GM12801 (cell line): ENCODE results near the gene OR7G1.

Experiments
- CTCF ChIP-seq: IDR thresholded peaks from one replicate; pipeline ENCODE4 v1.5.1; 2011; ENCODE audit warnings: control low read depth; ENCODE audit not compliant: insufficient read length; ENCODE audit errors: extremely low read depth

OR7G1 gene

DNA sequence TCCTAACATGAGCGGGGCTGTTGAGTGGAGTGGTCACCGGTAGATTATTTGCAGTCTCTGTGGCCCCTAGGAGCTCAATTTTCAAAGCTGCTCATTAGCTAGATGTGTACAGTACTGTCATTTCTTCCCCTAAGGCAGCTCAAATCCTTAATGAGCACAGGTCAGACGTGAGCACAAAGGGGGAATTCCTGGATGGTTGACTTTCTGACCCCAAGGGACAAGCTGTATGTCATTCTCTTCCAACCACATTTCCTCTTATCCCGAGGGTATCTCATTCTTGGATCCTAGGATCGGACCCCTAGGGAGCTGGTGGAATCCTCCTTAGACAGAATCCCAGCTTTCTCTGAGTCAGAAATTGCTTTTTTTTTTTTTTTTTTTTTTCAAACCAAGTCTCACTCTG lies 16.9 kb upstream of the OR7G1 start:
- no peak for TF ChIP-seq CTCF

- no peak for TF ChIP-seq CTCF
Observed at GRCh38 chr19:9130965-9131364, 15.4 kb upstream of the OR7G1 start.

- TF ChIP-seq CTCF: no peak
Observed at GRCh38 chr19:9128171-9128570, 12.6 kb upstream of the OR7G1 start.

DNA sequence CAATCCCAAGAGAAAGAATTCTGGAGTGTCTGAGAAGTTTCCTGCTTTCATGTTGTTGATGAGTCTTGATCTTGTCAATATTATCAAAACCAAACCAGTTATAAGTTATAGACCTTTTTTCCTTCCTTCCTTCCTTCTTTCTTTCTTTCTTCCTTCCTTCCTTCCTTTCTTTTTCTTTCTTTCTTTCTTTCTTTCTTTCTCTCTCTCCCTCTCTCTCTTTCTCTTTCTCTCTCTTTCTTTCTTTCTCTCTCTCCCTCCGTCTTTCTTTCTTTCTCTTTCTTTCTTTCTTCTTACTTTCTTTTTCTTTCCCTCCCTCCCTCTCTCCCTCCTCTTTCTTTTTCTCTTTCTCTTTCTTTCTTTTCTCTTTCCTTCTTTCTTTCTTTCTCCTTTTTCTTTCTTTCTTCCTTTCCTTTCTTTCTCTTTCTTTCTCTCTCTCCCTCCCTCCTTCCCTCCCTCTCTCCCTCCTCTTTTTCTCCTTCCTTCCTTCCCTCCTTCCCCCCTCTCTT lies 11.4 kb upstream of the OR7G1 start, which contains the start of gene OR7G3:
Gene OR7G3 (minus strand): TSS at position 51 of the 506 bp plus-strand sequence. CDS start 0 bp downstream, at position 51.
- TF ChIP-seq CTCF: no peak

DNA sequence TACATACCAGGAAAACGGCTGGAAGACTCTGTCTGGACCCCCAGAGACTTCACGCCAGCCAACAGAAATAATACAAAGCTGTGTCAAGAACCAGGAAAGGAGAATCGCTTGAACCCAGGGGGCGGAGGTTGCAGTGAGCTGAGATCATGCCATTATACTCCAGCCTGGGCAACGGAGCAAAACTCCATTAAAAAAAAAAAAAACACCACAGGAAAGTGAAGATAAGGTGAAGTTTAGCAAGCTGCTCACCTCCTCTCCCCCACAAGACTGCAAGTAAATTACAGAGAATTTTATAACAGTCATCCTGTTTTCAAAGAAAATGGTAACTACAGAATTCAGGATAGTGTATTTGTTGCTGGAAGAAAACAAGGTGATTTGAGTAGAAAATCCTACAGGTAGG lies 984 bp upstream of the OR7G1 start:
- TF ChIP-seq CTCF: no peak

DNA sequence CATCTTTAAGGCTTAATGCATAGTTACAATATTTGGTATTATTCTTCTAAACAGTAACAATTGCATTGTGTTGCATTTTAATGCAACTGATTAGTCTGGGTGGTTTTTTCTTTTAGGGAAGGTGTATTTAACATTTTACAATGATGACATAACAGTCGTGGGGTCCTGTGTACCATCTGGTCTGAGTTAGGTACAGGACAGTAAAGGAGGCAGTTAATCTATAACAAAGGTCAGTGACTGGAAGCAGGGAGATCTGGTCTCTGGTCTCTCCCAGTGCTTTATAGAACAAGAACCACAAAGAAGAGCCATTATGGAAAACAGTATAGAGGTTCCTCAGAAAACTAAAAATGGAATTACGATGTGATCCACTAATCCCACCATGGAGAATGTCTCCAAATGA lies 5.6 kb downstream of the OR7G1 start:
- no peak for TF ChIP-seq CTCF

- no peak for TF ChIP-seq CTCF
Observed at GRCh38 chr19:9107375-9107774, 8.2 kb downstream of the OR7G1 start, which contains the start of gene OR7G2. TSS of gene OR7G2 (minus strand) at chr19:9107475. CDS start at chr19:9103243, 4,232 bp downstream.
